ENCODE measurements around the gene COL9A2.
"Not testable (repeated sequence)": the region's sequence is repeated elsewhere in the genome, so short reads cannot be mapped to it uniquely, and the experiment has no call there.

Gene COL9A2

GRCh38 chr1:40316595-40317393, at the start of gene COL9A2:
TSS of gene COL9A2 (minus strand) at chr1:40317286. CDS start at chr1:40317197, 89 bp downstream.
- DNase-seq = peak; percentile 88

GRCh38 chr1:40363721-40364120, 46.6 kb upstream of the COL9A2 start:
- DNase-seq = no peak

- DNase-seq = no peak
Observed at GRCh38 chr1:40362699-40363098, 45.6 kb upstream of the COL9A2 start.

- DNase-seq = no peak
Observed at GRCh38 chr1:40362199-40362598, 45.1 kb upstream of the COL9A2 start.

GRCh38 chr1:40361637-40362036, 44.6 kb upstream of the COL9A2 start:
- DNase-seq = no peak

- no peak for DNase-seq
Observed at GRCh38 chr1:40361201-40361600, 44.1 kb upstream of the COL9A2 start.

GRCh38 chr1:40360631-40361030, 43.5 kb upstream of the COL9A2 start:
- DNase-seq = no peak

- no peak for DNase-seq
Observed at GRCh38 chr1:40357625-40358024, 40.5 kb upstream of the COL9A2 start.

- no peak for DNase-seq
Observed at GRCh38 chr1:40353082-40353481, 36.0 kb upstream of the COL9A2 start.

- DNase-seq = no peak
Observed at GRCh38 chr1:40352126-40352525, 35.0 kb upstream of the COL9A2 start.

GRCh38 chr1:40351124-40351523, 34.0 kb upstream of the COL9A2 start:
- DNase-seq = no peak

GRCh38 chr1:40350391-40350790, 33.3 kb upstream of the COL9A2 start:
- DNase-seq = no peak

- DNase-seq = peak; percentile 38
Observed at GRCh38 chr1:40344597-40344996, 27.5 kb upstream of the COL9A2 start.

- DNase-seq = not testable (repeated sequence)
Observed at GRCh38 chr1:40342381-40342717, 25.3 kb upstream of the COL9A2 start.

GRCh38 chr1:40341491-40342380, 24.6 kb upstream of the COL9A2 start:
- DNase-seq = no peak

GRCh38 chr1:40339420-40340323, 22.6 kb upstream of the COL9A2 start:
- DNase-seq = no peak

- DNase-seq = peak; percentile 87
Observed at GRCh38 chr1:40338745-40339419, 21.8 kb upstream of the COL9A2 start.

GRCh38 chr1:40337443-40337842, 20.4 kb upstream of the COL9A2 start:
- DNase-seq = no peak

- DNase-seq = no peak
Observed at GRCh38 chr1:40332695-40333094, 15.6 kb upstream of the COL9A2 start.

GRCh38 chr1:40331403-40331802, 14.3 kb upstream of the COL9A2 start:
- not testable (repeated sequence) for DNase-seq

- DNase-seq = no peak
Observed at GRCh38 chr1:40318970-40319621, 2.0 kb upstream of the COL9A2 start.

GRCh38 chr1:40318476-40318875, 1.4 kb upstream of the COL9A2 start:
- no peak for DNase-seq
